ENCODE results near the gene CCSER1.

The CCSER1 gene

GRCh38 chr4:90951037-90951436 is 823.8 kb downstream of the CCSER1 start:
- DNase-seq (ENCODE audit: low read depth in 2 of 2) = no peak

GRCh38 chr4:90958256-90958895 is 831.2 kb downstream of the CCSER1 start:
- DNase-seq (ENCODE audit: low read depth in 2 of 2) = no peak

- DNase-seq (ENCODE audit: low read depth in 2 of 2) = no peak
Measured at GRCh38 chr4:90960433-90960832, 833.2 kb downstream of the CCSER1 start.

- no peak for DNase-seq (ENCODE audit: low read depth in 2 of 2)
Measured at GRCh38 chr4:90960840-90961239, 833.6 kb downstream of the CCSER1 start.

- DNase-seq (ENCODE audit: low read depth in 2 of 2) = no peak
Measured at GRCh38 chr4:90970021-90970420, 842.8 kb downstream of the CCSER1 start.

- no peak for DNase-seq (ENCODE audit: low read depth in 2 of 2)
Measured at GRCh38 chr4:90977726-90978125, 850.5 kb downstream of the CCSER1 start.

- no peak for DNase-seq (ENCODE audit: low read depth in 2 of 2)
Measured at GRCh38 chr4:90979556-90979955, 852.4 kb downstream of the CCSER1 start.

GRCh38 chr4:90982813-90983212 is 855.6 kb downstream of the CCSER1 start:
- no peak for DNase-seq (ENCODE audit: low read depth in 2 of 2)

GRCh38 chr4:90990284-90990683 is 863.1 kb downstream of the CCSER1 start:
- DNase-seq (ENCODE audit: low read depth in 2 of 2) = no peak

GRCh38 chr4:90992213-90992612 is 865.0 kb downstream of the CCSER1 start:
- DNase-seq (ENCODE audit: low read depth in 2 of 2) = no peak

- no peak for DNase-seq (ENCODE audit: low read depth in 2 of 2)
Measured at GRCh38 chr4:90994851-90995574, 867.8 kb downstream of the CCSER1 start.

GRCh38 chr4:90995996-90996395 is 868.8 kb downstream of the CCSER1 start:
- DNase-seq (ENCODE audit: low read depth in 2 of 2) = no peak

GRCh38 chr4:90996813-90997212 is 869.6 kb downstream of the CCSER1 start:
- DNase-seq (ENCODE audit: low read depth in 2 of 2) = no peak

GRCh38 chr4:91015861-91016260 is 888.7 kb downstream of the CCSER1 start:
- DNase-seq (ENCODE audit: low read depth in 2 of 2) = no peak

- DNase-seq (ENCODE audit: low read depth in 2 of 2) = no peak
Measured at GRCh38 chr4:91019513-91019912, 892.3 kb downstream of the CCSER1 start.

- DNase-seq (ENCODE audit: low read depth in 2 of 2) = no peak
Measured at GRCh38 chr4:91025241-91026148, 898.3 kb downstream of the CCSER1 start.

GRCh38 chr4:91028228-91028627 is 901.0 kb downstream of the CCSER1 start:
- DNase-seq (ENCODE audit: low read depth in 2 of 2) = no peak

GRCh38 chr4:91031761-91032160 is 904.6 kb downstream of the CCSER1 start:
- no peak for DNase-seq (ENCODE audit: low read depth in 2 of 2)

- DNase-seq (ENCODE audit: low read depth in 2 of 2) = no peak
Measured at GRCh38 chr4:91032725-91033445, 905.7 kb downstream of the CCSER1 start.

- no peak for DNase-seq (ENCODE audit: low read depth in 2 of 2)
Measured at GRCh38 chr4:91035276-91035675, 908.1 kb downstream of the CCSER1 start.

- DNase-seq (ENCODE audit: low read depth in 2 of 2) = no peak
Measured at GRCh38 chr4:91037951-91038350, 910.8 kb downstream of the CCSER1 start.

GRCh38 chr4:91057871-91058270 is 930.7 kb downstream of the CCSER1 start:
- DNase-seq (ENCODE audit: low read depth in 2 of 2) = no peak
